ENCODE data around the gene TP53BP2.
A peak's percentile ranks its signal among the peaks of the same experiment; 100 is the strongest.
"Not testable (repeated sequence)": the region's sequence is repeated elsewhere in the genome, so short reads cannot be mapped to it uniquely, and the experiment has no call there.

Gene TP53BP2

GRCh38 chr1:223843934-223844786 lies 1.6 kb downstream of the TP53BP2 start:
- TF ChIP-seq, protein P1, sequence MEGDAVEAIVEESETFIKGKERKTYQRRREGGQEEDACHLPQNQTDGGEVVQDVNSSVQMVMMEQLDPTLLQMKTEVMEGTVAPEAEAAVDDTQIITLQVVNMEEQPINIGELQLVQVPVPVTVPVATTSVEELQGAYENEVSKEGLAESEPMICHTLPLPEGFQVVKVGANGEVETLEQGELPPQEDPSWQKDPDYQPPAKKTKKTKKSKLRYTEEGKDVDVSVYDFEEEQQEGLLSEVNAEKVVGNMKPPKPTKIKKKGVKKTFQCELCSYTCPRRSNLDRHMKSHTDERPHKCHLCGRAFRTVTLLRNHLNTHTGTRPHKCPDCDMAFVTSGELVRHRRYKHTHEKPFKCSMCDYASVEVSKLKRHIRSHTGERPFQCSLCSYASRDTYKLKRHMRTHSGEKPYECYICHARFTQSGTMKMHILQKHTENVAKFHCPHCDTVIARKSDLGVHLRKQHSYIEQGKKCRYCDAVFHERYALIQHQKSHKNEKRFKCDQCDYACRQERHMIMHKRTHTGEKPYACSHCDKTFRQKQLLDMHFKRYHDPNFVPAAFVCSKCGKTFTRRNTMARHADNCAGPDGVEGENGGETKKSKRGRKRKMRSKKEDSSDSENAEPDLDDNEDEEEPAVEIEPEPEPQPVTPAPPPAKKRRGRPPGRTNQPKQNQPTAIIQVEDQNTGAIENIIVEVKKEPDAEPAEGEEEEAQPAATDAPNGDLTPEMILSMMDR (conservative IDR thresholded peaks at IDR 0.05; ENCODE audit: low read depth, low read length), result no peak
- DNase-seq (ENCODE audit: low read depth), result no peak
- peak overlapping the region; percentile 90 for H3K4me3 ChIP-seq (ENCODE audit: low read length)

GRCh38 chr1:223842784-223843183 lies 3.0 kb downstream of the TP53BP2 start:
- TF ChIP-seq, protein P1 (conservative IDR thresholded peaks at IDR 0.05; ENCODE audit: low read depth, low read length), result no peak
- H3K4me3 ChIP-seq (ENCODE audit: low read length), result no peak overlapping the region
- no peak for DNase-seq (ENCODE audit: low read depth)

DNA sequence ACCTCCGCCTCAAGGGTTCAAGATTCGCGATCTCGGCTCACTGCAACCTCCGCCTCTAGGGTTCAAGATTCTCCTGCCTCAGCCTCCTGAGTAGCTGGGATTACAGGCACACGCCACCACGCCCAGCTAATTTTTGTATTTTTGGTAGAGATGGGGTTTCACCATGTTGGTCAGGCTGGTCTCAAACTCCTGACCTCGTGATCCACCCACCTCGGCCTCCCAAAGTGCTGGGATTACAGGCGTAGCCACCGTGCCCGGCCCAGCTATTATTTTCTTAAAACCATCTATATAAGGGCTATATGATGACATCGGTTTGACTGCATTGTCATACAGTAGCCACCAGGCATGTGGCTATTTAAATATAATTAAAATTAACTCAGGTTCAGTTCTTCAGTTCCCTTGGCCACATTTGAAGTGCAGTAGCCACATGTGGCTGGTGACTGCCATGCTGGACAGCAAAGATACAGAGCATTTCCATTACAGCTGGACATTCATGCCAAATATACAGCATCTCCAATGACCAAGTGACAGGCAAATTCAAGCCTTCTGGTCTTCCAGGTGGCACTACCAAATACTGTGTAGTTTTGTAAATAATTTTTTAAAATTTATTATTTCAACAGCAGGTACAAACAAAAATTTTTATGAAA lies 3.6 kb downstream of the TP53BP2 start:
- not testable (repeated sequence) for H3K4me3 ChIP-seq (ENCODE audit: low read length); DNase-seq (ENCODE audit: low read depth)

DNA sequence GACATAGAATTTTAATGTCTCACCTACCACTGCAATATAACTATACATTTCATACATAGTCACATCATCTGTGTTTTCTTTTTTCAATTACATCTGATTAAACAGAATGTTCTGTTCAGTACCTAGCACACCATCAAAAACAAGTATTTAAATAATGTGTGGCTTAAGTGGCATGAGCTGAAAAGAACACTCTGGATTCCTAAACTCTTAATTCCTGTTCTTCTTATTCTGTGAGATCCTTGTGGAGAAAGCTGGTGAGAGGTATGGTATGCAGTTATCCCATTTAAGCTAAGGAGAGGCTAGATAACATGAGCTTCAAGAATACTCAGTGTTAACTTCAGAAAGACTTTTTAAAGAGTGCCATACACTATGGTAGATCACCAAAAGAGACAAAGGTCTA lies 5.5 kb downstream of the TP53BP2 start:
- H3K4me3 ChIP-seq (ENCODE audit: low read length), result no peak overlapping the region
- DNase-seq (ENCODE audit: low read depth), result no peak
- TF ChIP-seq, protein P1 (conservative IDR thresholded peaks at IDR 0.05; ENCODE audit: low read depth, low read length), result no peak

DNA sequence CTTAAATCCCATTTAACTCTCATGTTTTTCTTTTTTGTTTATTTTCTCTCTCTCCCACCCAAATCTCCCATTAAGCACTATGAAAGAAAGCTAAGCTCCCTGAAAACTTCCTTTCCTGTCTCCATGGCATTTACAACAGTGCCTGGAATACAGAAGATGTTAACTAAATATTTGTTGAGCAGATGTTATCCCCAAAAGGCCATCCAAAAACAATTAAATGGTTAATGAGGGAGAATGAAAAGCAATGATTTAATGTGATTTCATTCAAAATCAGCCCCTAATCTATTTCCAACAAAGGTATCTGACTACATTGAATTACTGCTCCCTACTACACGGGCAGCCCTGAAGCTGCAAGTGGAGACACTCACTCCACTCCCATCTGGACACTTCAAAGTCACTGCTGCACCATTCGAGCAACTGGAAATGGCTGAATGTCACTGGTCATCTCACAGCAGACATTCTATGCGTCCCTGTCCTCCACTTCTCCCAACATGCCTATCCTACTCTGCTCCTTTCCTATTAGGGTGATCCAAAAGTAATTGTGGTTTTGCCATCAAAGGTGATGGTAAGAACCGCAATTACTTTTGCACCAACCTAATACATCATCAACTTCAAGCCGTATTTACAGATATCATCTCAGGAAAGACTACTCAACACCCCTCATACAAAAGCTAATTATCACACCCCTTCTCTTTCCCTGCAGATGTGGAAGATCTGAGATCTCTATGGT lies 7.5 kb downstream of the TP53BP2 start:
- no peak overlapping the region for H3K4me3 ChIP-seq (ENCODE audit: low read length)
- TF ChIP-seq, protein P1 (conservative IDR thresholded peaks at IDR 0.05; ENCODE audit: low read depth, low read length), result no peak

GRCh38 chr1:223837687-223838086 lies 8.1 kb downstream of the TP53BP2 start:
- DNase-seq (ENCODE audit: low read depth), result no peak
- TF ChIP-seq, protein P1 (conservative IDR thresholded peaks at IDR 0.05; ENCODE audit: low read depth, low read length), result no peak
- no peak overlapping the region for H3K4me3 ChIP-seq (ENCODE audit: low read length)

More for the DNA sequence above, 7.5 kb downstream of the TP53BP2 start:
- no peak for DNase-seq (ENCODE audit: low read depth)

DNA sequence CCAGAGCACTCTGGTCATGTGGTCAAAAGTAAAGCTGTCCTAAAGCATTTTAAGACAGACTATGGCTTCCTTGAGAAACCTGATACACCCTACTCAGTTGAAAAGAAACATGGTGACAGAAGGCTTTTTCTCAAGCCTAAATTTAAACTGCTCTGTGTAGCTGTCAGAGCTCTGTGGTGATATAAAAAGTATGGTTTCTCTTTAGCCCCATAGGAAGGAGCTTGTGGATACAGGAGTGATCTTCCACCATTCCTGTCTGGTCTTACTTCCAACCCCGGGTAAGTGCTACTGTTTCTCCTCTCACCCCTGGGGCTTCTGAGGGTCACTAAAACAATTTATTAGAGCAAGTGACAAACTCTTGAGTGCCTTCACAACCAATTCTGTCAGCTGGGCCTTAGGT lies 8.5 kb downstream of the TP53BP2 start:
- no peak for DNase-seq (ENCODE audit: low read depth)
- H3K4me3 ChIP-seq (ENCODE audit: low read length), result no peak overlapping the region
- TF ChIP-seq, protein P1 (conservative IDR thresholded peaks at IDR 0.05; ENCODE audit: low read depth, low read length), result no peak
